Neutrophil (primary cell): ENCODE data around the gene FAF1.
"Not testable (repeated sequence)": the region's sequence is repeated elsewhere in the genome, so short reads cannot be mapped to it uniquely, and the experiment has no call there.

Experiments
- H3K27ac ChIP-seq: fragments of 200-600 bp; sonication (generic); 2 replicates; pipeline ENCODE4 v1.5.1; 2016; ENCODE audit warnings: mild to moderate bottlenecking, moderate library complexity
- H3K27me3 ChIP-seq: fragments of 200-600 bp; sonication (generic); 2 replicates; pipeline ENCODE4 v1.6.0; 2016; ENCODE audit warnings: mild to moderate bottlenecking
- H3K36me3 ChIP-seq: fragments of 200-600 bp; sonication (generic); 2 replicates; pipeline ENCODE4 v1.5.1; 2017
- H3K4me1 ChIP-seq, 2 experiments: fragments of 200-600 bp in 1 of 2; sonication (generic) in 1 of 2; 1 replicate in 1 of 2; 2 replicates in 1 of 2; pipeline versions ENCODE4 v1.5.1 to v1.6.1; 2013 to 2016; ENCODE audit warnings: low read depth in 1 of 2, low read length in 1 of 2, mild to moderate bottlenecking in 1 of 2, moderate library complexity in 1 of 2; ENCODE audit not compliant: control insufficient read depth in 1 of 2, insufficient read depth in 1 of 2
- H3K4me3 ChIP-seq, 2 experiments: fragments of 200-600 bp in 1 of 2; sonication (generic) in 1 of 2; 1 replicate in 1 of 2; 2 replicates in 1 of 2; pipeline ENCODE4 v1.5.1; 2013 to 2016; ENCODE audit warnings: low read depth in 1 of 2, low read length in 1 of 2, mild to moderate bottlenecking in 1 of 2, moderate library complexity in 1 of 2
- H3K9me3 ChIP-seq: fragments of 200-600 bp; sonication (generic); 2 replicates; pipeline ENCODE4 v1.5.1; 2016
- CTCF ChIP-seq: fragments of 200-600 bp; sonication (generic); IDR thresholded peaks from 2 replicates; pipeline ENCODE4 v1.5.1; 2016; ENCODE audit warnings: antibody characterized with exemption

The FAF1 gene

GRCh38 chr1:50831300-50832061 is 128.6 kb downstream of the FAF1 start:
- H3K36me3 ChIP-seq: no peaks in the 10 kb centered on the region
- H3K27ac ChIP-seq: no peak overlapping the region
- H3K27me3 ChIP-seq: no peaks in the 10 kb centered on the region
- no peak for TF ChIP-seq CTCF
- no peaks in the 10 kb centered on the region for H3K9me3 ChIP-seq
- no peak overlapping the region for H3K4me3 ChIP-seq
- H3K4me1 ChIP-seq: no peaks in the 10 kb centered on the region

GRCh38 chr1:50830621-50831020 is 129.4 kb downstream of the FAF1 start:
- H3K4me1 ChIP-seq: no peaks in the 10 kb centered on the region
- TF ChIP-seq CTCF: no peak
- no peaks in the 10 kb centered on the region for H3K36me3 ChIP-seq
- H3K9me3 ChIP-seq: no peaks in the 10 kb centered on the region
- H3K4me3 ChIP-seq: no peak overlapping the region
- no peaks in the 10 kb centered on the region for H3K27me3 ChIP-seq
- H3K27ac ChIP-seq: no peak overlapping the region

- Histone ChIP-seq H3K9me3 (no peaks in the 10 kb centered on the region), H3K4me1 (no peaks in the 10 kb centered on the region), H3K27me3 (no peaks in the 10 kb centered on the region), H3K27ac (no peak overlapping the region), H3K36me3 (no peaks in the 10 kb centered on the region), H3K4me3 (no peak overlapping the region)
- no peak for TF ChIP-seq CTCF
Measured at GRCh38 chr1:50829014-50829958, 130.8 kb downstream of the FAF1 start.

- Histone ChIP-seq H3K9me3 (no peaks in the 10 kb centered on the region), H3K27ac (no peak overlapping the region), H3K36me3 (no peaks in the 10 kb centered on the region), H3K4me1 (no peaks in the 10 kb centered on the region), H3K4me3 (no peak overlapping the region), H3K27me3 (no peaks in the 10 kb centered on the region)
- TF ChIP-seq CTCF: no peak
Measured at GRCh38 chr1:50827546-50827945, 132.5 kb downstream of the FAF1 start.

GRCh38 chr1:50826792-50827191 is 133.3 kb downstream of the FAF1 start:
- H3K4me3 ChIP-seq, H3K9me3 ChIP-seq: not testable (repeated sequence)

More at GRCh38 chr1:50826792-50827191, 133.3 kb downstream of the FAF1 start:
- H3K27ac ChIP-seq, H3K27me3 ChIP-seq, H3K4me1 ChIP-seq, H3K36me3 ChIP-seq: not testable (repeated sequence)
